ENCODE measurements around the gene PALD1. TPM values are rescaled to one million over a fixed set of nuclear protein-coding genes. Genes with fewer than 3 reads are reported as not detected.

The PALD1 gene
- total and polyA plus RNA-seq, 9 of the 15 experiments (the other 6 are each of a cell fraction or from before 2014, with no cell fraction given): 0.03 to 0.29 (median 0.09) TPM; not detected in 2

DNA sequence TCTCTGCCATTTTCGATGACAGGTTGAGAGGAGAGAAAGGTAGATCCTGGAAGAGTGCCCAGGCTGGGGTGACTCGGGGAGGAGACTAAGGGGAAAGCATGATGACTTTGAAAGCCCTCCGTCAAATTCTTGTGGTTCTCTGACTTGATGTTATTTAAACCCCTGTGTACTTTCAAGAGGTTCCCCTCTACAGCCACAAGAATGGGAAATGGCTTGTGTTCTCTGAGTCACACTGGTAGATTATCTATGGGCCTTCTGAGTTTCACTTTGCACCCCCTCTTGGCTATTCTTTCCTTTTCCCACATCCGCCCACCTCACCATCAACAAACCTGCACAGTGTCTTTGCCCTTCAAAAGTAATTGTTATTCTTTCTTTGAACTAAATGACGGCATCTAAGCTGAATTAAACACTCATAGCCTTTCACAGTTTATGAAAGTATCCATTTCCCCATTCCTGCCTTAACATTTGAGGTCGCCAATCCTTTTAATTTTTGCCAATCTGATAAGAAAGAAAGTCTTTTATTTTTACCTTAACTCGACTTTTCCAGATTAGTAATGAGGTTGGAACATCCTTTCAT, 99.9 kb downstream of the PALD1 start (continued):
- TF ChIP-seq ZNF592 (IDR thresholded peaks at IDR 0.05): peak; percentile 67
- peak; percentile 91 for TF ChIP-seq SMARCE1 (IDR thresholded peaks at IDR 0.05)
- no peak for TF ChIP-seq HNRNPK (IDR thresholded peaks at IDR 0.05; ENCODE audit: low read depth, low read length, poor library complexity, severe bottlenecking)
- TF ChIP-seq HDAC2 (IDR thresholded peaks at IDR 0.05): 0 out of 2 replicates have a peak, but pooled peaks have one; percentile 32
- no peak for TF ChIP-seq NONO (IDR thresholded peaks at IDR 0.05; ENCODE audit: low read depth in 2 of 2, low read length in 1 of 2)
- TF ChIP-seq SOX6 (IDR thresholded peaks at IDR 0.05): peak; percentile 96
- TF ChIP-seq TCFL5 (CRISPR knock-in tag; conservative IDR thresholded peaks at IDR 0.05): no peak
- TF ChIP-seq RCOR1 (IDR thresholded peaks at IDR 0.05; ENCODE audit: borderline replicate concordance in 1 of 2, low read depth in 2 of 2, low read length in 2 of 2): peak in 1 of 2 experiments; percentile 35; a peak in 1 of 4 replicates
- no peak for TF ChIP-seq MYBL2 (IDR thresholded peaks at IDR 0.05; ENCODE audit: low read depth)
- no peak for TF ChIP-seq MYBL2 (CRISPR knock-in tag; IDR thresholded peaks at IDR 0.05; ENCODE audit: borderline replicate concordance)
- TF ChIP-seq, protein P1, sequence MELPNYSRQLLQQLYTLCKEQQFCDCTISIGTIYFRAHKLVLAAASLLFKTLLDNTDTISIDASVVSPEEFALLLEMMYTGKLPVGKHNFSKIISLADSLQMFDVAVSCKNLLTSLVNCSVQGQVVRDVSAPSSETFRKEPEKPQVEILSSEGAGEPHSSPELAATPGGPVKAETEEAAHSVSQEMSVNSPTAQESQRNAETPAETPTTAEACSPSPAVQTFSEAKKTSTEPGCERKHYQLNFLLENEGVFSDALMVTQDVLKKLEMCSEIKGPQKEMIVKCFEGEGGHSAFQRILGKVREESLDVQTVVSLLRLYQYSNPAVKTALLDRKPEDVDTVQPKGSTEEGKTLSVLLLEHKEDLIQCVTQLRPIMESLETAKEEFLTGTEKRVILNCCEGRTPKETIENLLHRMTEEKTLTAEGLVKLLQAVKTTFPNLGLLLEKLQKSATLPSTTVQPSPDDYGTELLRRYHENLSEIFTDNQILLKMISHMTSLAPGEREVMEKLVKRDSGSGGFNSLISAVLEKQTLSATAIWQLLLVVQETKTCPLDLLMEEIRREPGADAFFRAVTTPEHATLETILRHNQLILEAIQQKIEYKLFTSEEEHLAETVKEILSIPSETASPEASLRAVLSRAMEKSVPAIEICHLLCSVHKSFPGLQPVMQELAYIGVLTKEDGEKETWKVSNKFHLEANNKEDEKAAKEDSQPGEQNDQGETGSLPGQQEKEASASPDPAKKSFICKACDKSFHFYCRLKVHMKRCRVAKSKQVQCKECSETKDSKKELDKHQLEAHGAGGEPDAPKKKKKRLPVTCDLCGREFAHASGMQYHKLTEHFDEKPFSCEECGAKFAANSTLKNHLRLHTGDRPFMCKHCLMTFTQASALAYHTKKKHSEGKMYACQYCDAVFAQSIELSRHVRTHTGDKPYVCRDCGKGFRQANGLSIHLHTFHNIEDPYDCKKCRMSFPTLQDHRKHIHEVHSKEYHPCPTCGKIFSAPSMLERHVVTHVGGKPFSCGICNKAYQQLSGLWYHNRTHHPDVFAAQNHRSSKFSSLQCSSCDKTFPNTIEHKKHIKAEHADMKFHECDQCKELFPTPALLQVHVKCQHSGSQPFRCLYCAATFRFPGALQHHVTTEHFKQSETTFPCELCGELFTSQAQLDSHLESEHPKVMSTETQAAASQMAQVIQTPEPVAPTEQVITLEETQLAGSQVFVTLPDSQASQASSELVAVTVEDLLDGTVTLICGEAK (IDR thresholded peaks at IDR 0.05): 0 out of 2 replicates have a peak, but pooled peaks have one; percentile 43
- TF ChIP-seq, protein P1 (CRISPR knock-in tag; IDR thresholded peaks at IDR 0.05): no peak
- peak; percentile 46; the same call in 1 of the 2 replicates for TF ChIP-seq ZNF766 (CRISPR knock-in tag; conservative IDR thresholded peaks at IDR 0.05)
- no peak for TF ChIP-seq ZC3H8 (IDR thresholded peaks at IDR 0.05)
- TF ChIP-seq ZNF589 (CRISPR knock-in tag; IDR thresholded peaks at IDR 0.05; ENCODE audit: low read depth): peak; percentile 81; the same call in 1 of the 2 replicates
- TF ChIP-seq ARID1B (IDR thresholded peaks at IDR 0.05): peak; percentile 80
